Activated T-helper 2 cell treated with anti-CD3 and anti-CD28 coated beads, Interferon-gamma antibody, Interleukin-2, Interleukin-4, amounts not matched to agents 10 μg/mL and 5 μg/mL and 100 μg/mL, durations not matched to agents 14 hours and 24 hours and 36 hours (primary cell): ENCODE measurements around the gene NBEA. TPM values are rescaled to one million over a fixed set of nuclear protein-coding genes. Genes with fewer than 3 reads are reported as not detected.

Experiments used
- DNase-seq: peaks from one replicate; pipeline ENCODE4 v3.0.0; 2021; ENCODE audit warnings: low spot score
- H3K27ac Mint-ChIP-seq: one replicate; pipeline ENCODE4 v1.8.0; 2021; ENCODE audit warnings: mixed read lengths
- H3K27me3 Mint-ChIP-seq: one replicate; pipeline ENCODE4 v1.8.0; 2021; ENCODE audit warnings: low read depth, mixed read lengths
- H3K36me3 Mint-ChIP-seq: one replicate; pipeline ENCODE4 v1.8.0; 2021; ENCODE audit warnings: low read depth, mixed read lengths
- H3K4me1 Mint-ChIP-seq: one replicate; pipeline ENCODE4 v1.8.0; 2021; ENCODE audit warnings: low read depth, mixed read lengths
- H3K4me3 Mint-ChIP-seq: one replicate; pipeline ENCODE4 v1.8.0; 2021; ENCODE audit warnings: low read depth, mild to moderate bottlenecking, moderate library complexity, mixed read lengths
- H3K9me3 Mint-ChIP-seq: one replicate; pipeline ENCODE4 v1.8.0; 2021; ENCODE audit warnings: mixed read lengths
- intact Hi-C: fragments of 100-400 bp; cut with micrococcal nuclease; formaldehyde crosslinking; loops from one replicate; pipeline ENCODE4 v1.15.1; 2023
- total RNA-seq: library from RNA; stranded (reverse); gene quantifications from 2 replicates; pipeline ENCODE4 v1.2.3, GENCODE V29; 2022

NBEA gene
- total RNA-seq, 1 donor from 2014 or later = 0.14 TPM

GRCh38 chr13:35279500-35279899, 337.4 kb downstream of the NBEA start:
- Mint-ChIP-seq H3K27ac (no peak overlapping the region), H3K4me3 (no peak overlapping the region), H3K27me3 (no peaks in the 10 kb centered on the region), H3K4me1 (no peaks in the 10 kb centered on the region), H3K36me3 (no peaks in the 10 kb centered on the region), H3K9me3 (no peaks in the 10 kb centered on the region)
- intact Hi-C loops = no loop called here
- DNase-seq = no peak

DNA sequence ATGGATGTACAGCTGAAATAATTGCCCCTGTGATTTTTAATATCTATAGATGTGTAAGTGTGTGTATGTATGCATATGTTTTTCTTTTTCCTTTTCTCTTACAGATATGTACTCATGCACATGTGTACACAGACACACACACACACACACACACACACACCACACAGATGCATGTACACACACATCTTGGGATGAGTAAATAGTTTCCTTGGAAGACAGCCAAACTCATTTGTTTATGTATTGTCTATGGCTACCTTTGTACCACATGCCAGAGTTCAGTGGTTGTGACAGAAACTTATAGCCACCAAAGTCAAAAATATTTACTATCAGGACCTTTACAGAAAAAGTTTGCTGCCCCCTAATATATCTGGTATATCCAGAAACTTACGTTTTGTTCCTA, 341.8 kb downstream of the NBEA start:
- no peak overlapping the region for H3K27ac Mint-ChIP-seq

GRCh38 chr13:35285677-35286076, 343.6 kb downstream of the NBEA start:
- intact Hi-C loops = no loop called here
- Mint-ChIP-seq H3K27me3 (no peaks in the 10 kb centered on the region), H3K4me3 (no peak overlapping the region), H3K36me3 (no peaks in the 10 kb centered on the region), H3K27ac (no peak overlapping the region), H3K4me1 (no peaks in the 10 kb centered on the region), H3K9me3 (no peaks in the 10 kb centered on the region)
- no peak for DNase-seq

More for the DNA sequence above, 341.8 kb downstream of the NBEA start:
- H3K4me1 Mint-ChIP-seq = no peaks in the 10 kb centered on the region
- no peaks in the 10 kb centered on the region for H3K9me3 Mint-ChIP-seq
- H3K27me3 Mint-ChIP-seq = no peaks in the 10 kb centered on the region
- no peaks in the 10 kb centered on the region for H3K36me3 Mint-ChIP-seq
- intact Hi-C loops = no loop called here
- DNase-seq = no peak
- no peak overlapping the region for H3K4me3 Mint-ChIP-seq

DNA sequence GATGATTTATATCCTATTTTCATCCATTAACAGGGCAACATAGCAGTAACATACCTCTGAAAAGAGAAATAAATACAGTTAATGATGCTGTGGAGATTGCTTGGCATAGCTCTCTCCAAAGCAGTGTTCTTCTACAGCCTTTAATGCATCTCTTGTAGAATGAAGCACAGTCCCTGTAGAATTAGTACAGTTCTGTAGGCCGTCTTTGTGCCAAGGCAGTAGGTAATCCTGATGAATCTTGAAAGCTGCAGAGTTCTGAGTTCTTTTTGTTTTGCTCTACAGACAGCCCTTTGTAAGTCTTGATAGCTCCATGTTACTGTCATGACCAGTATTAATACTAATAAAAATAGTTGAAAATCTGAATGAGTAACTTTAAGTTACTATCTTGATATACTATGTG, 350.3 kb downstream of the NBEA start:
- no peak overlapping the region for H3K4me3 Mint-ChIP-seq
- intact Hi-C loops = no loop called here
- H3K27me3 Mint-ChIP-seq = no peaks in the 10 kb centered on the region
- DNase-seq = no peak
- no peak overlapping the region for H3K27ac Mint-ChIP-seq
- no peaks in the 10 kb centered on the region for H3K36me3 Mint-ChIP-seq
- no peaks in the 10 kb centered on the region for H3K9me3 Mint-ChIP-seq
- H3K4me1 Mint-ChIP-seq = no peaks in the 10 kb centered on the region

DNA sequence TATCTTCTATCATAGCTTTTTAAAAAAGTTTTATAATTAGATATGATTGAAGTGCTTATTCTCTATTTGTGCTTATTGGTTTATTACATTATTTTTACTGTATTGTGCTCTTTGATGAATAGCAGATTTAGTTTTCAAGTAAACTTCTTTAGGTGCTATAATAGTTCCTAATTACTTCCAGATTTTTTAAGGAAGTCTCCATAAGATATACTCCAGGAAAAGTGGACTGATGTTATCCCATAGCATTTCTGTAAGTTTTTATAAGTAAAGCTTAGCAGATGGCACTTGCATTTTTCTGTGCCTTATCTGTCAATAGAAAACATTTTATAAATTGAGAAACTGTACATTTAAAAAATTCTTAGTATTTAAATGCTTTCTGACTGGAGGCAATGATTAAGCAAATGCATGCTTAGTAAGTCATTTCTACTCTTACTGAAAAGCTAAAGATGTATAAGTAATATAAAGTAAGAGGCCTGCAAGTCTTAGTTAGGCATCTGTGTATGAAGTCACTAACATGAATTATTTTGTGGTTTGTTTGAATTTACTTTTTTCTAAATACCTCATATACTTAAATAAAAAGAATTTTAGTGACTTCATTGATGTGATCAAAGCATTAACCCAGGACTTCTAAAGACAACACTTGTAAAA, 351.6 kb downstream of the NBEA start:
- Mint-ChIP-seq H3K36me3 (no peaks in the 10 kb centered on the region), H3K4me3 (no peak overlapping the region), H3K9me3 (no peaks in the 10 kb centered on the region), H3K4me1 (no peaks in the 10 kb centered on the region), H3K27ac (no peak overlapping the region), H3K27me3 (no peaks in the 10 kb centered on the region)
- DNase-seq = no peak
- intact Hi-C loops = no loop called here

DNA sequence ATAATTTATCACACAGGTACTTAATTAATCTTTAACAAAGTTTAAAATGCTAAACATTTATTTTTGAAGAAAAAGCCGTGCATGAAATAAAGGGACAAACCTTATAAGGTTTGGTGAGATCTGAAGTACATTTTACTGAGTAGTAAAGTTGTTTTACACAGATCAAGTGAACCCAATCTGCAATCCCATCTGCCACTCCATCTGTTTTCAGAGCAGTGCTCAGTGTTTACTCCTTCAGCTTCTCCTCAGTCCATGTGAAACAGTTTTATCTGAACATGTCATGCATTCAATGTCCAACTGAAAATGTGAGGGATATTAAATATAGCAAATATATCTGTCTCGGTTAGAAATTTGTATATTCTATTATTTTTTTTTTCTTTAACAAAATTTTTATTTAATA, 367.6 kb downstream of the NBEA start:
- H3K27ac Mint-ChIP-seq = no peak overlapping the region
- H3K4me1 Mint-ChIP-seq = no peaks in the 10 kb centered on the region
- H3K27me3 Mint-ChIP-seq = no peaks in the 10 kb centered on the region
- no peak overlapping the region for H3K4me3 Mint-ChIP-seq
- no peaks in the 10 kb centered on the region for H3K9me3 Mint-ChIP-seq
- no peaks in the 10 kb centered on the region for H3K36me3 Mint-ChIP-seq
- intact Hi-C loops = no loop called here
- DNase-seq = no peak

DNA sequence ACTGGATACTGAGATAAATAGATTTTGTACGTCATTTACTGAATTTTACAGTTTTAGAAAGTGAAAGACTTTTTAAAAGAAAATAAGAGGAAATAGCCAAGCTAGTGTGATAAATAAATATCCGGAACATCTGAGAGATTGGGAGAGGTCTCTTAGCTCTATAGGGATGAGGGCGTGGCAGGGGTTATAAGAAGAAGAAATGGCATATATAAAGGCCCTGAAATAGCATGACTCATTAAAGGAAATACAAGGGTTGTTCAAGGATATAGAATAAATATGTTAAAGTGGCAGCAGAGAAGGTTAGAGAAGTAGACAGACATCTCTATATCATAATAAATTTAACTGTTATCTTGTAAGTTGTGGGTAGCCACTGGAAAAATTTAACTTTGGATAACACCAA, 390.1 kb downstream of the NBEA start:
- no peaks in the 10 kb centered on the region for H3K27me3 Mint-ChIP-seq
- intact Hi-C loops = no loop called here

DNA sequence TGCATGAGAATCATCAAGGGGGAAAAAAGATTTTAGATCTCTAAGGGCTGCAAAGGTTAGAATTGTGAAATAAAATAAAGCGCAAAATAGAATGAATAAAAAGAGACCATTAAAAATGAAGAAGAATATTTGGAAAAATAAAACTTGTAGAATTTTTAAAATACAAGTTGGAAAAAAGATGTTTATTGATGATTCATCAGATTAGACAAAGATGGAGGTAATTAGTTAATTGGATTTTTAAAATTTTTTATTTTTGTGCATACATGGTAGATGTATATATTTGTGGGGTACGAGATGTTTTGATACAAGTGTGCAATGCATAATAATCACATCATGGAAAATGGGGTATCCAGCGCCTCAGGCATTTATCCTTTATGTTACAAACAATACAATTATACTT, 391.1 kb downstream of the NBEA start:
- H3K4me1 Mint-ChIP-seq = no peaks in the 10 kb centered on the region
- H3K36me3 Mint-ChIP-seq = no peaks in the 10 kb centered on the region
- H3K9me3 Mint-ChIP-seq = peaks cover 16% of the 10 kb centered on the region
- no peak for DNase-seq
- no peak overlapping the region for H3K4me3 Mint-ChIP-seq
- no peaks in the 10 kb centered on the region for H3K27me3 Mint-ChIP-seq
- H3K27ac Mint-ChIP-seq = no peak overlapping the region
- intact Hi-C loops = no loop called here

More for the DNA sequence above, 390.1 kb downstream of the NBEA start:
- peaks cover 16% of the 10 kb centered on the region for H3K9me3 Mint-ChIP-seq
- no peak overlapping the region for H3K27ac Mint-ChIP-seq
- no peak for DNase-seq
- H3K36me3 Mint-ChIP-seq = no peaks in the 10 kb centered on the region
- no peaks in the 10 kb centered on the region for H3K4me1 Mint-ChIP-seq
- no peak overlapping the region for H3K4me3 Mint-ChIP-seq

DNA sequence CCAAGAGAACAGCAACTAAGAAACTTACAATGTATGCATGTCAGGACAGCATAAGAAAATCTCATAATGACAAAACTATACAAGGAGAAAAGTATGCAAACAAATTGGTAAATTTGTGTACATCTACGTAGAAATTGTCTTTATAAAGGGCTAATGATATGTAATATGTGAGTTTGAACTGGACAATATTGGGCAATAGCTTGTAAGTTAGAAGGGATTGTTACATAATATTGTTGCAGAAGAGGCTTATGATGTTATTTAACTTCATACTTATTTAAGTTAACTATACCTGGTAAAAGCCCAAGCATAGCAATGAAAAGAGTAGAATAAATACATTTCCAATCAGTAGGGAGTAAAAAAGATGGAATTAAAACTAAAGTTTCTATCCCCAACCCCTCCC, 400.4 kb downstream of the NBEA start:
- H3K27ac Mint-ChIP-seq = no peak overlapping the region
- H3K36me3 Mint-ChIP-seq = no peaks in the 10 kb centered on the region
- H3K4me3 Mint-ChIP-seq = no peak overlapping the region
- no peaks in the 10 kb centered on the region for H3K4me1 Mint-ChIP-seq
- H3K27me3 Mint-ChIP-seq = no peaks in the 10 kb centered on the region
- intact Hi-C loops = no loop called here
- DNase-seq = no peak
- H3K9me3 Mint-ChIP-seq = no peaks in the 10 kb centered on the region

GRCh38 chr13:35343417-35343816, 401.3 kb downstream of the NBEA start:
- DNase-seq = no peak
- Mint-ChIP-seq H3K27ac (no peak overlapping the region), H3K27me3 (no peaks in the 10 kb centered on the region), H3K36me3 (no peaks in the 10 kb centered on the region), H3K4me1 (no peaks in the 10 kb centered on the region), H3K9me3 (no peaks in the 10 kb centered on the region), H3K4me3 (no peak overlapping the region)
- intact Hi-C loops = no loop called here

GRCh38 chr13:35345992-35346391, 403.9 kb downstream of the NBEA start:
- no peak for DNase-seq
- no peaks in the 10 kb centered on the region for H3K36me3 Mint-ChIP-seq
- intact Hi-C loops = no loop called here
- no peak overlapping the region for H3K4me3 Mint-ChIP-seq
- no peak overlapping the region for H3K27ac Mint-ChIP-seq
- H3K27me3 Mint-ChIP-seq = no peaks in the 10 kb centered on the region
- no peaks in the 10 kb centered on the region for H3K9me3 Mint-ChIP-seq
- H3K4me1 Mint-ChIP-seq = no peaks in the 10 kb centered on the region

DNA sequence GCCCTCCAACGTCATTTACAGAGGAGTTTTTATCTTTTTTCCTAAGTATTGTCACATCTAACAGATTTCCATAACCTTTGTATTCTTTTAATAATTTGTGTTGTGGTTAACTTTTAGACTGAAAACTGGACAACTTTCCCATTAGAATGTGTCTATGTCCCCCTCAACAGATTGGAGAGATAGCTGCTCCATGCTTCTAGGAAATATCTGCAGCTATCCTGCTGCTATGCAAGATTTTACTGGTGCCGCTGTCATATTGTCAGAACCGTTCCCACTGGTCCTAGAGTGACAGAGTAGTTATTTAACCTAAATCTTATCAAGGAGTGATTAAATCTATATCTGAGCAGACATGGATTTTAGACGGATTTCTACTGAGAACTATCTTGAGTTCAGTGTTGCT, 404.4 kb downstream of the NBEA start:
- DNase-seq = no peak
- Mint-ChIP-seq H3K4me3 (no peak overlapping the region), H3K27ac (no peak overlapping the region), H3K9me3 (no peaks in the 10 kb centered on the region), H3K36me3 (no peaks in the 10 kb centered on the region), H3K4me1 (no peaks in the 10 kb centered on the region), H3K27me3 (no peaks in the 10 kb centered on the region)
- intact Hi-C loops = no loop called here

DNA sequence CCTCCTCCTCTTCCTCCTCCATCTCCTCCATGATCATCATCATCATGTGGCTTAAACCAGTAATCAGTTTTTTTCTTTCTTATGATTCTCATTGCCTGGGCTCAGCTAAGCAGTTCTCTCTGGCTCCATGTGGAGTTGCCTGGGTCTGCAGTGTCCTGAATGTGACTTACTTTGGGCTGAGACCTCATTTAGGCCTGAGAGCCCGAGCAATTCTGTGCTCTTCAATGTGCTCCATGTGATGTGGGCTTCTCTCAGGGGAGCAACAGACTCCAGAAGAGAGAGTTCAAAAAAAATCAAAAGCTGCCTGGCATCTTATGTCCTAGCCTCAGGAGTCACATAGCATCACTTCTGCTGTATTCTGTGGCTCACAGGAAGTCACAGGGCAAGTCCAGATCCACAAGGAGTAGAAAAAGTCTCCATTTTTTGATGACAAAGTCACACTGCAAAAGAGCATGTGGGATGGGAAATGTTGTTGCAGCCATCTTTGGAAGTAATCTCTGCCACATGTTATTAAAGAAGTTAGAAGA, 405.7 kb downstream of the NBEA start:
- Mint-ChIP-seq H3K27me3 (no peaks in the 10 kb centered on the region), H3K9me3 (no peaks in the 10 kb centered on the region), H3K4me1 (no peaks in the 10 kb centered on the region), H3K27ac (no peak overlapping the region), H3K36me3 (no peaks in the 10 kb centered on the region), H3K4me3 (no peak overlapping the region)
- intact Hi-C loops = no loop called here
- DNase-seq = no peak

- H3K4me1 Mint-ChIP-seq = no peaks in the 10 kb centered on the region
- intact Hi-C loops = no loop called here
- H3K36me3 Mint-ChIP-seq = no peaks in the 10 kb centered on the region
- H3K27ac Mint-ChIP-seq = no peak overlapping the region
- no peaks in the 10 kb centered on the region for H3K27me3 Mint-ChIP-seq
- no peaks in the 10 kb centered on the region for H3K9me3 Mint-ChIP-seq
- no peak for DNase-seq
- H3K4me3 Mint-ChIP-seq = no peak overlapping the region
Observed at GRCh38 chr13:35349052-35349451, 407.0 kb downstream of the NBEA start.
